Measurements from ENCODE around the gene ARHGAP9.
"Not testable (repeated sequence)": the region's sequence is repeated elsewhere in the genome, so short reads cannot be mapped to it uniquely, and the experiment has no call there.

ARHGAP9 gene

DNA sequence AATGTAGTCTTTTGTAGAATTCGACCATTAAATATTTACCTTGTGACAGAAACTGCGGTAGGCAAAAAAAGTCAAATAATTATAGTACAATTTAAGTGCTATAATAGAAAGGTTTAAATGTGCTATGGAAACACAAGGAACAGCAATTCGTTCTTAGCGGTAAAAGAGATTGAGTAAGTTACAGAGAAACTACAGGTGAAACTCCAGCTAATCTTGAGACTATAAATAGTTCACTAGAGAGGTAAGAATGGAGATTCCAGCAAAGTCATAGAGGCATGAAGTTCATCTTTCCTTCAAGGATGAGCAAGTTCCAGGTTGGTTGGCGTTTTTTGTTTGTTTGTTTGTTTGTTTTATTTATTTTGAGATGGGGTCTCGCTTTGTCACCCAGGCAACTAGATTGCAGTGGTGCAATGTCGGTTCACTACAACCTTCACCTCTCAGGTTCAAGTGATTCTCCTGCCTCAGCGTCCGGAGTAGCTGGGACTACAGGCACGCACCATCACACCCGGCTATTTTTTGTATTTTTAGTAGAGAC lies 47.9 kb downstream of the ARHGAP9 start:
- DNase-seq: no peak

DNA sequence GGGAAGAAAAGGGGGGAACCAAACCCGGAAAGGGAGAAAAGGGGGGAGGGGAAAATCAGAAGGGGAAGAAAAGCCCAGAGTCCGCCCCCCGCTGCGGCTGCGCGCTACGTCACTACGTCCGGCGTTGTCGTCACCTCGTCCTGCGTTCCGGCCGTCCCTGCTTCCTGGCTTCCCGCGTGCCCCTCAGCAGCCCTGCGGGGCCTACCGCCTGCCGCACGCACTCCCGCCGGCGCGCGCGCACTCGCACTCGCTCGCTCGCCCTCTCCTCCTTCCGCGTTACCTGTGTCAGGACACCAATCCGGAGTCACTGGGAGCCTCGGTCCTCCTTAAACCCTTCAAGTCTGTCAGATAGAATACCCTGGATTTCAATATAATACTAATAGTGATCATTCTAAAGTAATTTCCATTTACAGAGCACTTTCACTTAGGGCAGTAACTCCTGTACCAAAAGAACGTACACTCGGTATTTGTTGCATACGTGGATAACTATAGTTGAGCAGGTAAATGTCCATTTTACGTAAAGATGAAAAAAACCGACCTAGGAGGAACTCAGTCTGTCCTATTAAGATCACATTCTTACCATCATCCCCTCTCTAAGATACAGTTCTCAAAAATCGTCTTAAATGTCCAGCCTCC lies 48.6 kb downstream of the ARHGAP9 start, which contains the start of gene R3HDM2:
R3HDM2 (minus strand) TSS at position 113 of the 636 bp plus-strand sequence. CDS start 120,615 bp downstream, outside the sequence.
- peak; percentile 95 for DNase-seq

GRCh38 chr12:57430112-57430930 lies 49.3 kb downstream of the ARHGAP9 start:
- DNase-seq: peak; percentile 46

GRCh38 chr12:57429473-57430111 lies 50.1 kb downstream of the ARHGAP9 start:
- no peak for DNase-seq

GRCh38 chr12:57428965-57429364 lies 50.7 kb downstream of the ARHGAP9 start:
- DNase-seq: no peak

DNA sequence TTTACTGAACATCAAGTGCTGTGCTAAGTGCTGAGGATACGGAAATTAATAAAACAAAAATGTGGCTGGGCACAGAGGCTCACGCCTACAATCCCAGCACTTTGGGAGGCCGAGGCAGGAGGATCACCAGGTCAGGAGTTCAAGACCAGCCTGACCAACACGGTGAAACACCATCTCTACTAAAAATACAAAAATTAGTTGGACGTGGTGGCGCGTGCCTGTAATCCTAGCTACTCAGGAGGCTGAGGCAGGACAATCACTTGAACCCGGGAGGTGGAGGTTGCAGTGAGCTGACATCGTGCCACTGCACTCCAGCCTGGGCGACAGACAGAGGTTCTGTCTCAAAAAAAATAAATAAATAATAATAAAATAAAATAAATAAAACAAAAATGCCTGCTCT lies 52.7 kb downstream of the ARHGAP9 start:
- DNase-seq: not testable (repeated sequence)
